Natural killer cell (primary cell): Measurements from ENCODE around the gene PSTK. TPM values are rescaled to one million over a fixed set of nuclear protein-coding genes. Genes with fewer than 3 reads are reported as not detected.

Experiments used
- ATAC-seq, 3 donors: fragments of 150-1000 bp in 2 of 3; fragments of 200-7000 bp in 1 of 3; cut with Tn5 transposase; 1 replicate in 1 of 3; 2 replicates in 2 of 3; pipeline ENCODE4 v1.10.0; 2021; ENCODE audit warnings: mild to moderate bottlenecking in 2 of 3, moderate library complexity in 2 of 3
- DNase-seq, 2 donors: peaks; one replicate each; pipeline versions ENCODE4 v3.0.0 to v3.0.0-alpha.2; 2013 to 2021; ENCODE audit warnings: mixed read lengths in 1 of 2
- H3K27ac ChIP-seq: one replicate; pipeline ENCODE4 v1.5.1; 2013; ENCODE audit warnings: mild to moderate bottlenecking, low read length
- H3K27me3 ChIP-seq: one replicate; pipeline ENCODE4 v1.6.1; 2013; ENCODE audit warnings: low read length; ENCODE audit not compliant: control insufficient read depth, insufficient read depth
- H3K36me3 ChIP-seq: one replicate; pipeline ENCODE4 v1.6.1; 2013; ENCODE audit warnings: low read length; ENCODE audit not compliant: control insufficient read depth, insufficient read depth
- H3K4me1 ChIP-seq: one replicate; pipeline ENCODE4 v1.6.1; 2013; ENCODE audit warnings: low read length; ENCODE audit not compliant: control insufficient read depth, insufficient read depth
- H3K4me3 ChIP-seq: one replicate; pipeline ENCODE4 v1.5.1; 2013; ENCODE audit warnings: low read length
- H3K9me3 ChIP-seq: one replicate; pipeline ENCODE4 v1.6.1; 2013; ENCODE audit warnings: low read length; ENCODE audit not compliant: control insufficient read depth, insufficient read depth
- H3K27ac Mint-ChIP-seq, 2 donors: one replicate each; pipeline ENCODE4 v1.8.0; 2022; ENCODE audit warnings: mild to moderate bottlenecking in 2 of 2, mixed read lengths in 2 of 2, moderate library complexity in 1 of 2
- H3K27me3 Mint-ChIP-seq, 2 donors: one replicate each; pipeline ENCODE4 v1.8.0; 2022; ENCODE audit warnings: low read depth in 2 of 2, mixed read lengths in 2 of 2
- H3K36me3 Mint-ChIP-seq: one replicate; pipeline ENCODE4 v1.8.0; 2022; ENCODE audit warnings: mixed read lengths
- H3K4me1 Mint-ChIP-seq, 2 donors: one replicate each; pipeline ENCODE4 v1.8.0; 2022; ENCODE audit warnings: mixed read lengths in 2 of 2
- H3K4me3 Mint-ChIP-seq: one replicate; pipeline ENCODE4 v1.8.0; 2022; ENCODE audit warnings: mild to moderate bottlenecking, moderate library complexity, mixed read lengths
- H3K9me3 Mint-ChIP-seq, 2 donors: one replicate each; pipeline ENCODE4 v1.8.0; 2022; ENCODE audit warnings: mixed read lengths in 2 of 2
- CTCF ChIP-seq: fragments of 200-600 bp; IDR thresholded peaks from one replicate; pipeline ENCODE4 v1.8.0; 2022; ENCODE audit warnings: antibody characterized with exemption
- WGBS: methylation state at CpG from one replicate; pipeline ENCODE4 v1.1.7; 2013; ENCODE audit warnings: missing lambda C conversion rate; ENCODE audit not compliant: insufficient coverage; 5-methylcytosine and 5-hydroxymethylcytosine counted together
- intact Hi-C: fragments of 100-400 bp; cut with micrococcal nuclease; formaldehyde crosslinking; loops from one replicate; pipeline ENCODE4 v1.14.2; 2022
- total RNA-seq, 4 donors: library from RNA; stranded (reverse); fragments of 120-200 nt in 1 of 4; gene quantifications; one replicate each; pipeline versions ENCODE4 v1.2.3 to v1.2.4, GENCODE V29; 2013 to 2022

Gene PSTK
- total RNA-seq, 3 donors from 2014 or later (not counting 1 experiment from before 2014, with no cell fraction given) = 10.6 to 13.8 (median 13.7) TPM

GRCh38 chr10:123038782-123039631 lies 58.8 kb downstream of the PSTK start:
- Histone ChIP-seq H3K27me3 (no peaks in the 10 kb centered on the region), H3K4me3 (no peak overlapping the region), H3K36me3 (peaks cover 22% of the 10 kb centered on the region), H3K9me3 (no peaks in the 10 kb centered on the region), H3K4me1 (peaks cover 8% of the 10 kb centered on the region), H3K27ac (peak overlapping the region; percentile 5)
- Mint-ChIP-seq H3K27me3 (no peaks in the 10 kb centered on the region), H3K9me3 (no peaks in the 10 kb centered on the region), H3K36me3 (no peaks in the 10 kb centered on the region), H3K4me1 (peaks cover 10 to 18% of the 10 kb centered on the region in 2 donors), H3K4me3 (peak overlapping the region; percentile 67), H3K27ac (peak overlapping the region; percentile 39 to 41)
- DNase-seq = no peak
- no peak for TF ChIP-seq CTCF
- WGBS = 39% methylated on average over 16 of the region's 18 CpGs
- peak in 1 of 3 donors; percentile 40 for ATAC-seq
- intact Hi-C loops = no loop called here

GRCh38 chr10:123039632-123039930 lies 59.4 kb downstream of the PSTK start:
- peak overlapping the region; percentile 67 for H3K4me3 Mint-ChIP-seq

More at GRCh38 chr10:123039632-123039930, 59.4 kb downstream of the PSTK start:
- no peaks in the 10 kb centered on the region for H3K27me3 Mint-ChIP-seq
- peaks cover 10 to 18% of the 10 kb centered on the region in 2 donors for H3K4me1 Mint-ChIP-seq
- no peak for ATAC-seq
- intact Hi-C loops = no loop called here
- no peak for DNase-seq
- Histone ChIP-seq H3K36me3 (peaks cover 23% of the 10 kb centered on the region), H3K27ac (peak overlapping the region; percentile 5), H3K4me3 (no peak overlapping the region), H3K9me3 (no peaks in the 10 kb centered on the region), H3K4me1 (peaks cover 8% of the 10 kb centered on the region), H3K27me3 (no peaks in the 10 kb centered on the region)
- no peaks in the 10 kb centered on the region for H3K9me3 Mint-ChIP-seq
- peak overlapping the region; percentile 39 to 41 for H3K27ac Mint-ChIP-seq
- no peaks in the 10 kb centered on the region for H3K36me3 Mint-ChIP-seq
- TF ChIP-seq CTCF = no peak

Other genes starting within 250 kb of the PSTK start
- gene CUZD1, start 134.5 kb upstream of the PSTK start, total RNA-seq = under 1 TPM; 0.61 to 0.78 (median 0.63) TPM
- 10 to 100 TPM in 1 of 3 donors, 1 to 10 TPM in 2; 6.1 to 12.6 (median 8.5) TPM for gene FAM24B, start 100.8 kb upstream of the PSTK start, total RNA-seq
- not detected for gene FAM24A, start 69.8 kb upstream of the PSTK start, total RNA-seq
- gene C10orf88, start 26.2 kb upstream of the PSTK start, total RNA-seq = 1 to 10 TPM; 6.1 to 8.5 (median 7.2) TPM
- 10 to 100 TPM; 40.3 to 65.0 (median 51.8) TPM for gene IKZF5, start 28.4 kb downstream of the PSTK start, total RNA-seq
- gene ACADSB, start 28.6 kb downstream of the PSTK start, total RNA-seq = 10 to 100 TPM; 20.8 to 27.3 (median 22.4) TPM
- gene HMX3, start 155.6 kb downstream of the PSTK start, total RNA-seq = under 1 TPM in 1 of 3 donors, not detected in 2; 0.33 TPM
- gene HMX2, start 167.7 kb downstream of the PSTK start, total RNA-seq = not detected
- 100 to 1,000 TPM; 122 to 145 (median 125) TPM for gene BUB3, start 174.0 kb downstream of the PSTK start, total RNA-seq